Measurements from ENCODE around the gene POLE3.
"Not testable (repeated sequence)": the region's sequence is repeated elsewhere in the genome, so short reads cannot be mapped to it uniquely, and the experiment has no call there.

POLE3 gene
- 19.5 to 82.7 (median 51.8) reads per million in 17 experiments for total RNA-seq

DNA sequence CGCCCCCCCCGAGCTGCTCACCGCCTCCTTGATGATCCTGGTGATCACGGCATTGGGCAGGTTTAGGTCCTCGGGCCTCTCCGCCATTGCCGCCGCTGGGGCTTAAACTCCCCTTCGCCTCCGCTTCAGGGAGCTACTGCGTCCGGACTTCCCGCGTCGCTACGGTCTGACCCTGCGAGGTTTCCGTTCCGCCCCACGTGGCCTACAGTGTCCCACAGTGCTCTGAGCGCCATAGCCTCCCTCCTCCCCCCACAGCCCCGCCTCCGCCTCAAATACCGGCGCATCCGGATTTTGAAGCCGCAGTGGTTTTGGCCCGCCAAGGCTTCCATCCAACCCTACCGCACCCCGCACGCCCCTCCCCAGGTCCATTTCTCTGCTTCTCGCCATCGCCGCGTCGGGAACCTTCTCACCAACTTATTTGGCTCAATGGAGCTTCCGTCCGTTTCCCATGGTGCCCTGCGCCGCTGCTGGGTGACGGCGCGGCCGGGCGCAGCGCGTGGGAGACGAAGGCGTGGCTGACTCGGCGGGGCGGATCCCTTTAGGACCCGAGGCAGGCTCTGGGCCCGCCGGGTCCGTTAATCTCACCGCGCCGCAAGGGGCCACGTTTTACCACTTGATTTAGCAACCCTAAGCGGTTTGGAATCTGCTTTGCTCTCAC is at the start of gene POLE3, which contains the start of gene C9orf43:
TSS of gene POLE3 (minus strand) at position 469 of the 658 bp plus-strand sequence. CDS start at position 87, 382 bp downstream.
TSS of gene C9orf43 (plus strand) at position 541 of the 658 bp plus-strand sequence. CDS start 2,747 bp downstream, outside the sequence.
- DNase-seq, result peak; percentile 98 to 99 (median 98)

GRCh38 chr9:113456235-113456634 is 45.8 kb upstream of the POLE3 start:
- DNase-seq, result no peak

- peak in 3 of 4 experiments; percentile 11 to 30 (median 13) for DNase-seq
These were observed 44.7 kb upstream of the POLE3 start for GRCh38 chr9:113454914-113455761.

GRCh38 chr9:113452113-113452605 is 41.7 kb upstream of the POLE3 start:
- DNase-seq, result no peak

DNA sequence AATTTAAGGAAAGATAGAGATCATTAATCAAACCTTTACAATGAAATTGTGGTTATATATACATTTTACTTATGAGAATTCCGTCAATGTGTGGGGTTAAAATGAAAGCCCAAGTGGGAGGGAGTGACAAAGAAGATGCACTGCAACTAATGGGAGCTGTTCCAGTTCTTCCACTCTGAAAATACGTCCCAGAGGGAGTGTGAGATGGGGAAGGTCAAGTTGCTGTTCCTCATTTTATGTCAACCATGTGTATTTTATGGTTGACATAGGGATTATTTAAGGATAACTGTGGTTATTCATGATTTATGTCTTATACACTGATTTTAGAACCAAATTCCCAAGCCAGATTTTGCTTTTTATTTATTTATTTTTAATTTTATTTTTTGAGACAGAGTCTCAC is 38.9 kb upstream of the POLE3 start:
- peak; percentile 32 to 59 (median 48) for DNase-seq

DNA sequence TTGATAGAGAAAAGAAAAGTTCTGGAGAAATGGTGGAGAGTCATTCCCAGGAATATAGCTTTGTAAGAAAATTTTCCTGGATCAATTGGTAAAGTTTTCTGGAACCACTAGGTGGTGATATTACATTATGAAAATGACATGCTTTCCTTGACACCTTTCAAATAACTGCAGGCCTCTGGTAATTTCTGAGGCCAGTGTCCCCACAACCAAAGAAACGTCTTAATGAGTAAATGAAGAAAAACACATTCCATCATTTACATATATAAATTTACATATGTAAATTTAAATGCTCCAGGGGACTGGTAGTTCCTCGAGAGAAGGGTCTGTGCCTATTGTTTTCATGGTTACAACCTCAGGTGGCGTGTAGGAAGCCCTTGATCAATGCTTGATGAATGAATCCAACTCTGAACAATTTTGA is 35.9 kb upstream of the POLE3 start:
- DNase-seq, result peak; percentile 25 to 77 (median 48)

- DNase-seq, result no peak
These were observed 34.3 kb upstream of the POLE3 start for GRCh38 chr9:113444736-113445135.

DNA sequence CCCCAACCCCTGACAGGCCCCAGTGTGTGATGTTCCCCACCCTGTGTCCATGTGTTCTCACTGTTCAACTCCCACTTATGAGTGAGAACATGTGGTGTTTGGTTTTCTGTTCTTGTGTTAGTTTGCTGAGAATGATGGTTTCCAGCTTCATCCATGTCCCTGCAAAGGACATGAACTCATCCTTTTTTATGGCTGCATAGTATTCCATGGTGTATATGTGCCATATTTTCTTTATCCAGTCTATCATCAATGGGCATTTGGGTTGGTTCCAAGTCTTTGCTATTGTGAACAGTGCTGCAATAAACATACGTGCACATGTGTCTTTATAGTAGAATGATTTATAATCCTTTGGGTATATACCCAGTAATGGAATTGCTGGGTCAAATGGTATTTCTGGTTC is 27.2 kb upstream of the POLE3 start:
- not testable (repeated sequence) for DNase-seq

DNA sequence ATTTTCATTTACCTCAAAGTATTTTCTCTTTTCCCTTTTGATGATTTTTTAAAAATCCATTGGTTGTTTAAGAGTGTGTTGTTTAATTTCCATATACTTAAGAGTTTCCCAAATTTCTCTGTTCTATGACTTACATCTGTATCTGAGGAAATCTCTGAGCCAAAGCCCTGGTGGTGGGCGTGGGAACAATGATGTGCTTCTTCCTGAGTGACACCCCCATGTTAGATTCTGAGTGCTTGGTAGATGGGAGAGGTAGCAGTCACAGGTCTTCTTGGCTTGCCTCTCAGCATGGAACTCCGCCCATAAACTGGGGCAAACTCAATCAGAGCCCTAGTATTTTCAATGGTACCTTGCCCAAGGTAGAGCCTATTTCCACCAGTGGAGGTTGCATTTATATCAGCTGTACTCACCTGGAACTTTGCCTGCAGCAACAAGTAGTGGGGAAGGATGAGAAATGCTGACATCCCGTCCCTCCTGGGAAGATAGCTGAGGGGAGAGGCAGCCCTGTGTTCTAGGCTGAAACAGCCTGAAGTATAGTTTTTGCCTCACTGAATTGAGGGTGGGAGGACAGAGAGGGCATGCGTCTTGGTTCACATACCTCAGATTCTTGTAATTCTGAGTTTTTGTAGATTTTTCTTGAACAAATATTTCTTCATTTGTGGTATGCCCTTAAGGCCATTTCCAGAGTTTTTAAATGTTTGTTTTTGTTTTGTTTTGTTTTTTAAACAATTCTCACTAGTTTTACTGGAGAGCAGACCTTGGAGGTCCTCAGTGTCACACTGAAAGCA is 26.4 kb upstream of the POLE3 start:
- DNase-seq, result peak; percentile 36 to 70 (median 42)

- DNase-seq, result no peak
These were observed 20.7 kb upstream of the POLE3 start for GRCh38 chr9:113431191-113431590.

DNA sequence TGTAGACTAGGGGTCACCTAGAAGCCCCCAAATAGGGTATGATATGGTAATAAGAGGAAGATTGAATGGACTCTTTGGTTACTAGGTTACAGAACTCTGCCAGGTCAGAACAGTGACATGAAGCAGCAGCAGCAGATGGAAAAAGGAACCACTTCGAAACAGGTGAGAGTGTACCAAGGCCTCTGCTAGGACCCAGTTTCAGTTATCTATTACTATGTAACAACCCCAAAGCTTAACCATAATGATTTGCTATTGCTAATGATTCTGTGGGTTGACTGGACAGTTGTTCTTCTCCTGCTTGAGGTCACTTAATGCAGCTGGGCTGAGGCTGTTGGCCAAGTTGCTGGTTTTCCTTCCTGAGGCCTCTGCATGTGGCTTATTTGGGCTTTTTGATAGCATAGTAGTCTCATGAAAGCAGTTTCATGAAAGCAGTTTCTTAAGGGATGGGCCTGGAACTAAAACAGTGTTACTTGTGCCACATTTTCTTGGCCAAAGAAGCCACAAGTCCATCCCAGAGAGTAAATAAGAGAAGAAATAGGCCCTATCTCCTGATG is 17.7 kb upstream of the POLE3 start:
- DNase-seq, result no peak

GRCh38 chr9:113427629-113428028 is 17.2 kb upstream of the POLE3 start:
- peak; percentile 28 to 59 (median 47) for DNase-seq

- no peak for DNase-seq
These were observed 16.2 kb upstream of the POLE3 start for GRCh38 chr9:113426701-113427100.

DNA sequence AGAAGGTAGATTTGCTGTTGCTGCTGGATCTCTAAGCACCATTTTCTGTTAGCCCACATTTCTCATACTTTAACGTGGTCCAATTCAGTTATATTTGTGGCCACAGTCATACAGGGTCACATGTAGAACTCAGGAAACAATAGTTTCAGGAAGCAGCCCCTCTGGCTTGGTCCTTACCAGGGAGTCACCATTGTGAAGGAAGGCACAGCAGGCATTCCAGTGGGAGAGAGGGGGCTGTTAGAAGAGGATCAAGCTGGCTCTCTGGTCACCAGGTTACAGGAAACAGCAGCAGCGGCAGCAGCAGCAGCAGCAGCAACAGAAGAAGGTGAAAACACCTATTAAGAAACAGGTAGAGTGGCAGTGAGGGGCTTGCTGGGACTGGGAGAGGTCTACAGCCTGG is 14.6 kb upstream of the POLE3 start:
- DNase-seq, result no peak

- no peak for DNase-seq
These were observed 11.3 kb upstream of the POLE3 start for GRCh38 chr9:113421726-113422125.

DNA sequence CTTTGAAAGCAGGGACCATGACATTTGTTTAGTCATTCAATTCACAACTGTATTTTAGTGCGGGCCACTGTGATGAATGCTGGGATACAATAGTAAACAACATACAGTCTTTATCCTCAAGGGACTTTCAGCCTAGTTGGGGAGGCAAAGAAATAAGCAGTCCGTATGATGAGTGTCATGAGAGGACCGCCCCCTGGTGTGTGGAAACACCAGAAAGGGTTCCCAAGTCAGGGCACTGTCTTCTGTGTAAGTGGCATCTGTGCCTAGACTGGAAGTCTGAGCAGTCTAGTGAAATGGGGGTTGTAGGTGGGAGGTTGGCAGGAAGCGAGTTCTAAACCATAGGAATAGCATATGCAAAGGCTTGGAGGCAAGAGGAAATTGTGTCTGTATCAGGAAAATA is 6.9 kb upstream of the POLE3 start:
- peak; percentile 19 to 48 (median 43) for DNase-seq

- peak; percentile 69 to 87 (median 80) for DNase-seq
These were observed 5.8 kb upstream of the POLE3 start for GRCh38 chr9:113416149-113416721.

DNA sequence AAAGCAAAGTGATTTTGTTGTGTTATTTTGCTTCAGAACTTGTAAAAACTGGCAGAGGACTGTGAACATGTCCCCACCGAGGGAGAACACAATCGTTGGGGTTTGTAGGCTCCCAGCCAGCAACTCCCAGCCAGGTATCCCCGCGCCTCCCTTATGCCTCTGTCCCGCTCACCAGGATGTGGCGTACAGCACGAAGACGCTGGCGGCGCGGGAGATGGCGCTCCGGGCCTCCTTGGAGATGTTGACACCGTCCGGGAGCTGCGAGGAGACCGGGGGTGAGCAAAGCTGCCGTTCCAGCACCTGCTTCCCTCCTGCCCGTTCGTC is 630 bp downstream of the POLE3 start:
- no peak for DNase-seq

GRCh38 chr9:113409481-113409880 is 994 bp downstream of the POLE3 start:
- DNase-seq, result no peak

DNA sequence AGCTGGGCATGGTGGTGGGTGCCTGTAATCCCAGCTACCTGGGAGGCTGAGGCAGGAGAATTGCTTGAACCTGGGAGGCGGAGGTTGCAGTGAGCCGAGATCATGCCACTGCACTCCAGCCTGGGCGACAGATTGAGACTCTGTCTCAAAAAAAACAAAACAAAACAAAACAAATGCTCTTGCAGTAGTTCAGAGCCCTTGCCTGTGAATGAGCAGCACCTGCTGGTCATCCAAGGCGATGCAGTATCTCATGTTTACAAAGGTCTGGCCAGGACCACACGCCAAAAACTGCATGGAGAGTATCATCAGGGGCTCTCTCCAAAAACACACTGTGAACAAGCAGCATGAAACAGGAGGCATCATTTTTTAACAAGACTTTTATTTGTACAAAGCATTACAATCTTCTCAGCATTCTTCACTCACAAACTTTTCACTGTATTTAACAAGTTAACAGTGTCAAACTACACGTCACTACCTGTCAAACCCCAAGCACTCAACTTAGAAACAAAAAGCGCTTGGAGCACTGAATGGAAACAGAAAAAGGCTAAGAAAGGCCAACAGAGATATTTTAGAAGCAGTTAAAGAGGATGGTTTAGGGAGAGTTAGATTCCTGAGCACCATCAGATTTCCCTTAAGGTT is 3.5 kb downstream of the POLE3 start:
- peak; percentile 65 to 81 (median 78) for DNase-seq

DNA sequence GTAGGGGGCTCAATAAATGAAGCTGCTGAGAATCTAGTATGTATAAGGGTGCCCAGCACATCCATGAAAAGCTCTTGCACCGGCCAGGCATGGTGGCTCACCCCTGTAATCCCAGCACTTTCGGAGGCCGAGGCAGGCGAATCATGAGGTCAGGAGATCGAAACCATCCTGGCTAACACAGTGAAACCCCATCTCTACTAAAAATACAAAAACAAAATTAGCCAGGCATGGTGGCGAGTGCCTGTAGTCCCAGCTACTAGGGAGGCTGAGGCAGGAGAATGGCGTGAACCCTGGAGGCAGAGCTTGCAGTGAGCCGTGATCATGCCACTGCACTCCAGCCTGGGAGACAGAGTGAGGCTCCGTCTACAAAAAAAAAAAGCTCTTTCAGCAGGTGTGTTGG is 4.1 kb downstream of the POLE3 start:
- not testable (repeated sequence) for DNase-seq
